KG1 (cell line): ENCODE results near the gene METTL27.
A peak's percentile ranks its signal among the peaks of the same experiment; 100 is the strongest.
"Not testable (repeated sequence)": the region's sequence is repeated elsewhere in the genome, so short reads cannot be mapped to it uniquely, and the experiment has no call there.

Experiments
- DNase-seq: peaks from one replicate; lab custom pipeline; 2025; lab: John Stamatoyannopoulos, UW

Gene METTL27

DNA sequence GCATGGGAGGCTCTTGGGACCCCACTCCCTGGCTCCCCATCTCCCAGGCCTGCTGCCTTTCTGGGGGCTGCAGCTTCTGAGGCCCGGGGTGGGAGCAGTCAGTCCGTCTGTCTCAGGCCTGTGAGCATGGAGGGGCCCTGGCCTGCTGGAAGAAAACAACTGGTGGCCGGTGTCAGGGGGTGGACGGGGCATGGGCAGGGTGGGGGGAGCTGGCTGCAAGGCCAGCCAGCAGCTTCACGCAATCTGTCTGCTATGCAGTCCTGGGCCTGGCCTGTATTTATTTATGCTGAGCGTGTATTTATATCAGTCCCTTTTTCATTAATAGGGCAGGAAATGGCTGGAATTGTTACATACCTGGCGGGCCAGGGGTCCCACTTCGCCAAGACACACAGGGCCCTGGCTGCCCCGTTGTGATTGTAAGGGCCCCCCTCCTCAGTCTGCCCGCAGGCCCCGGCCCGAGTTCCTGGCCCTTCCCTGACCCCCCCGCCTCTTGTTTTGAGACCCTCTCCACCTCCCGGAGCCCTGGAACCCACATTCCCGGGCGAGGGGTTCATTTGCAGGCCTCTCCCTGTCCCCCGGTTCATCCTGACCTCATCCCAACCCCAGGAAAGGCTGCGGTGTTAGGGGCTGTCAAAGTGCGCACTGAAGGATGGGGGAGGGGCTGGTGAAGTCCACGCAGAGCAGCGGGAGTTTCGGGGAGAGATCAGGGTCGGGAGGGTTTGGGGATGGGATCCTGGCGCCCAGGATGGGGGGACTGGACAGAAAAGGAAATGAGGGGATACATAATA, 26.9 kb upstream of the METTL27 start:
- DNase-seq = no peak

DNA sequence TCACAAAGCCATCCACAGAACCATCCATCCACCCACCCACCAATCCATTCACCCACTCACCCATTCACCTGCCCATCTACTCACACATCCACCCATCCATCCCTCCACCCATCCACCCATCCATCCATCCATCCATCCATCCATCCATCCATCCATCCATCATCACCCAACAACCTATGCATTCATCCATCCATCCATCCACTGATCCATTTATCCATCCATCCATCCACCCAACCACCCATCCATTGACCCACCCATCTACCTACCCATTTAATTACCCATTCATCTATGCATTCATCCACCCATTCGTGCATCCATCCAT, 24.1 kb upstream of the METTL27 start:
- no peak for DNase-seq

DNA sequence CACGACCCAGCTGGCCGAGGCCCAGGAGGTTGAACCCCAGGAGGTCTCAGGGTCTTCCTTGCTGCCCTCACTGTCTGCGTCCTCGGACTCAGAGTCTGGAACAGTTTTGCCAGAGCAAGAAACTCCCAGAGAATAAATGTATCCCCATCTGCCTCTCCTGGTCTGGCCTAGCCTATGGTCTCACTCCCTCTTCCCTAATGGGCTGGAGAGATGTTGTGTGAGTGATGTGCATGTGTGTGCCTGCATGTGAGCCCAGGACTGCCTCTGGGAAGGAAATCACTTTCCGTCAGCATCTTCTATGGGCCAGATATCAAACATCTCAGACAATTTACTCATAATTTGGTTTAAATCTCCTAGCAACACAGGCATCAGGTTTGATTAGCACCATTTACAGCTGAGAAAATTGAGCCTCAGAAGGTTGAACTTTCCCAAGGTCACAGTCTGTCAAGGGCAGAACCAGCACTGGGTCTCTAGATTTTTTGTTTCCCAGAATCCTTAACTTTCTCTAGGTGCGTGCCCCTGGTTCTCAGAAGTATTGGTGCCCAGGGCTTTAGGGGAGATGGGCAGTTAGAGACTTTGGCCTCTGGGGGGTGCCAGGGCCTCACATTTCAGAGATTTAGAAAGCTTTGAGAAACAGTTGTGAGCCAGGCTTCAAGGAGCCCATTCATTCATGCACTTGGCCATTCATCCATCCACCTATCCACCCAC, 23.6 kb upstream of the METTL27 start:
- DNase-seq = peak; percentile 52

DNA sequence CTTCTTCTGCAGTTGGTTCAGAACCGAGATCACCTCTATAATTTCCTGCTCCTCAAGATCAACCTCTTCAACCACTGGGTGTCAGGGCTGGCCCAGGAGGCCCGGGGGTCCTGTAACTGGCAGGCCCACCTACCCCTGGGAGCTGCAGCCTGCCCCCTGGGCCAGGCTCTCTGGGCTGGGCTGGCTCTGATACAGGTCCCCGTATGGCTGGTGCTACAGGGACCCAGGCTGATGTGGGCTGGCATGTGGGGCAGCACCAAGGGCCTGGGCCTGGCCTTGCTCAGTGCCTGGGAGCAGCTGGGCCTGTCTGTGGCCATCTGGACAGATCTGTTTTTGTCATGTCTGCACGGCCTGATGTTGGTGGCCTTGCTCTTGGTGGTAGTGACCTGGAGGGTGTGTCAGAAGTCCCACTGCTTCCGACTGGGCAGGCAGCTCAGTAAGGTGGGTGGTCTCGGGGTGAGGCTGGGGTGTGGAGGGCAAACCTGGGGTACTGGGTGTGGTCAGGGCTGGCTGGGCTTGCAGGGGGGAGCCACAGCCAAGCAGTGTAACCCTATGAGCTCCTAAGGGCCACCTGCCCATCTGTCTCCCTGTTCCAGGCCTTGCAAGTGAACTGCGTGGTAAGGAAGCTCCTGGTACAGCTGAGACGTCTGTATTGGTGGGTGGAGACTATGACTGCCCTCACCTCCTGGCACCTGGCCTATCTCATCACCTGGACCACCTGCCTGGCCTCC, 22.8 kb upstream of the METTL27 start:
- DNase-seq = no peak

DNA sequence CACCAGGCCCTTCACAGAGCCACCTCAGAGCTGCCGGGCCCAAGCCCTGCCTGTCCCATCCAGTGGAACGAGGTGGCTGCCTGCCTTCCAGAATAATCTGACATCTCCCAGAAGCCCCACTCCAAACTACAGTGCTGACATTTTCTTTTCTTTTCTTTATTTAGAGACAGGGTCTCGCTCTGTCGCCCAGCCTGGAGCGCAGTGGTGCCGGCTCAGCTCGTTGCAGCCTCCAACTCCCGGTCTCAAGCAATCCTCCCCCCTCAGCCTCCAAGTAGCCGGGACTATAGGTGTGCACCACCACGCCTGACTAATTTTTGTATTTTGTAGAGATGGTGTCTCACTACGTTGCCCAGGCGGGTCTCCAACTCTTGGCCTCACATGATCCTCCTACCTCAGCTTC, 19.0 kb upstream of the METTL27 start:
- DNase-seq = no peak

DNA sequence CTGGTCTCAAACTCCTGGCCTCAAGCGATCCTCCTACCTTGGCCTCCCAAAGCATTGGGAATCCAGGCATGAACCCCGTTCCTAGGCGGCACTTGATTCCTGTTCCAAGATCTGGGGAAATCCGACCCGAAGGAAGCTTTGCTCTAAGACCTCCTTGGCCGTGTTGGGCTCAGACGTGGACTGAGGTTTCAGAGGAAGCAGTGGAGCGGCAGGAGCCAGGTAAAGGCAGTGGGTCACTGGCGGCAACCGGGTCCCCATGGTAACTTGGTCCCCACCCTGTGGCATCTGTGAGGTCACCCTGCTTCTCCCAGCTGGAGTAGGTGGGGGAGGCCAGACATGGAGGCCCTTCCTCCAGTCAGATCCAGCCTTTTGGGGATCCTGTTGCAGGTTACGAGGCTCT, 18.5 kb upstream of the METTL27 start, which contains the start of gene TMEM270:
TSS of gene TMEM270 (plus strand) at position 301 of the 400 bp plus-strand sequence. CDS start at position 337, 36 bp downstream.
- DNase-seq = no peak

DNA sequence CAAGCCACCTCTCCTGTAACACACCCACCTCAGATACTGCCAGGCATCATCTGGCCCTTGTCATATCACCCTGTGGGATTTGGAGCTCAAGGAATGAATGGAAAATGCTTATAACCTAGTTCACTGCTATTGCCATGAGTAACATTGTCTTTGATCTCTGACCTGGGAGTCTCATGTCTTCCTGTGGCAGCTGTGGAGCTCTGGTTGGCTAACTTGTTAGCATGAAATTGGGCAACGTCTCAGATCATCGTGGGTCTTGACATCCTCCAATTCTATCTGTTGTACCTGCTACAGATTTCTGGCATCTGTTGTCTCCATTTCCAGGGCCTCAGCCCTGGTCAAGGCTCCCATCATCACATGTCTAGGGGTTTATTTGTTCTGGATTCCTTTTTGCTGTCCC, 16.5 kb upstream of the METTL27 start:
- DNase-seq = no peak

DNA sequence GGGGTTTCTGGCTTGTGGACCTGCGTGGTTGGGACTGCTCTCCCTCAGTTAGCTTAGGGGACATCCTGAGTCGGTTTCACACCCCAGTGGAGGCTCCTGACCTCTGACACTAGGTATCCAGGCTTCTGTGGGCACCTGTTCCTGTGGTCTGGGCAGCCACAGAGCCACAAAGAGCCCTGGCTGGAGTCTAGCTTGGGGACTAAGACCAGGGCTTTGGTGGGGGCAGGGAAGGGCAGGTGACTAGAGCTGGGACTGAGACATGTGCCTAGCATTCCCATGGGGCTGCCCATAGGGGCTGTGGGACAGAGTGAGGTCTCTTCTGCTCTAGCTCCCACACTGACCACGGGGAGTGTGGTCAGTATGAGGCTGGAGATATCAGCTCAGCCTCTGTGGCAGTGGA, 14.6 kb upstream of the METTL27 start:
- DNase-seq = no peak

DNA sequence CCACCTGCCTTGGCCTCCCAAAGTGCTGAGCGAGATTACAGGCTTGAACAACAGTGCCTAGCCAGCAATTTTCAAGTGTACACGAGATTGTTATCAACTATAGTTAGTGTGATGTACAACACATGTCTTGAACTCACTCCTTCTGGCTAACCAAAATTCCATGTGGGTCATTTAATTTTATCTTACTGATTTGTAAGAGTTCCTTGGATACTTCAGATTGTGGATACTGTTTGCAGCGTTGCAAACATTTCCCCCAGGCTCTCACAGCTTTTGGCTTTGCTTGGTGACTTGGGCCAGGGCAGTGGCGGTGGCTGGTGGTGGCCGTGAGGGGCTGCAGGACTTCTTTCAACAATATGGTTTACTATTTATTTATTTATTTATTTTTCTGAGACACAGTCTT, 10.2 kb upstream of the METTL27 start:
- DNase-seq = no peak

DNA sequence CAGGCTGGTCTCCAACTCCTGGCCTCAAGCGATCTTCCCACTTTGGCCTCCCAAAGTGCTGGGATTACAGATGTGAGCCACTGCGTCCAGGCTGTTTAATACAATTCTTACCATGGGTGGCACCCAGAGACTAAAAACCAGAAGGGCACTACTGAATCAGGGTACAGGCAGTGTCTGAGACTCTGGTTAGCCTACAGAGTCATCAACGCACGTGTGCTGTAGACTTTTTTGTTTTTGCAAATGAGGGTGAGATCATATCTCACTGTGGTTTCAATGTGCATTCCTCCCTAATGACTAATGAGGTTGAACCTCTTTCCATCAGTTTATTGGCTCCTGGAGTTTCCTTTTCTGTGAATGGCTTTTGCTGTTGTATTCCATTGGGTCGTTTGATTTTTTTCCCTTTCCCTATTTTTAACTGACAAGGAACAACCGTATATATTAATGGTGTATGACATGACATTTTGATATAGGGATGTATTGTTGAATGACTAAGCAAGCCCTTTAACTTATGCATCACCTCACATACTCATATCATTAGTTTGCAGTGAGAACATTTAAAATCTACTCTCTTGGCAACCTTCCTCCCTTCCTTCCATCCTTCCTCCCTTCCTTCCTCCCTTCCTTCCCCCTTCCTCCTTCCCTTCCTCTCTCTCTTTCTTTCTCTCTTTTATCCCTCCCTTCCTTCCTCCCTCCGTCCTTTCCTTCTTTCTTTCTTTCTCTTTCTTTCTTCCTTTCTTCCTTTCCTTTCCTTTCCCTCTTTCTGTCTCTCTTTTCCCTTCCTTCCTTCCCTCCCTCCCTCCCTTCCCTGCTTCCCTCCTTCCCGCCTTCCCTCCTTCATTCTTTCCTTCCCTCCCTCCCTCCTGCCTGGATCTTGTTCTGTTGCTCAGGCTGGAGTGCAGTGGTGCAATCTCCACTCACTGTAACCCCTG, 9.4 kb upstream of the METTL27 start:
- DNase-seq = no peak

DNA sequence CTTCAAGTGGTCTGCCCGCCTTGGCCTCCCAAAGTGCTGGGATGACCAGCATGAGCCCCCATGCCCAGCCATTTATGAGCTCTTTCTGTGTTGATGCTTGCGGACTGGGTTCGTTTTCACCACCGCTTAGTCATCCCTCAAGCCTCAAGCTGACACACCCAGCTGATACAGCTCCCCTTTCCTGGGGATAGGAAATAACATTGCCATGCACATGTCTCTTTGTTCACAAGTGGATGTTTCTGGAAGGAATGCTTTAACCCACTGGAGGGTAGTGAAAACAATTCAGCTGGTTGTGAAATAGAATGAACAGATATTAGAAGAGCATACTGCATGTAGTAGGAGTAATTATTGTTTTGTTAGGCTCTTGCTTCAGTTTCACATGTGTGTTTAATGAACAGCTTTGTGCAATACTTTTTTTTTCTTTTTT, 8.5 kb upstream of the METTL27 start:
- DNase-seq = no peak

DNA sequence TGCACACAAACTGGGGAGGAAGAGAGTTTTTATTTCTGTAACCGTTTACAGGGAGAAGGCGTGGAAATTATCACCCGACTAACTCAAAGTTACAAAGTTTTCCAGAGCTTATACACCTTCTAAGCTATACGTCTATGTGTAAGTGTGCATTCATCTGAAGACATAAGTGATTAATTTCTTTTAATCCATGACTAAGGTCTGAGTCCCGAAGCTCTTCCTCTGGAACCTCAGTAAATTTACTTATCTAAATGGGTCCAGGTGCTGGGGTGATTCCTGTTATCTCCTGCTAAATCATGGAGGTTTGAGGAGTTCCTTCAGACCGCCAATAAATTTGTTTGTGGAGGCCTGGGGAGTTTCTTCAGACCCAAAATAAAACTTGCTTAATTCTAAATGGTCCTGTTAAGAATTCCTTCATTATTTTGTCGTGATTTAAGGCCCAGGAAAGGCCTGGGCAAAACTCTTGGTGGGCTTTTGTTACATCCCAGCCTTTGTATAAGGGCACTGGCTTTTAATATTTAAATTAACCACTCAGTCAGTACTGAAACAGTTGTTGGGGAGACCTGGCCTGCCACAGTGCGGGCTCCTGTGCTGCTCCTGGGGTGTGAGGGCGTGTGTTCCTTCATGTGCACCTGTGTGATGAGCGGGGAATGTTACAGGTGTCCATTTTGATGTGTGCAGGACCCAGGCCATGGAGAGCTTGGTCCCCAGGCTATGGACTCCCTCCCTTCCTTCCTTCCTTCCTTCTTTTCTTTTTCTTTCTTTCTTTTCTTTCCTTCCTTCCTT, 5.8 kb upstream of the METTL27 start:
- DNase-seq = no peak

DNA sequence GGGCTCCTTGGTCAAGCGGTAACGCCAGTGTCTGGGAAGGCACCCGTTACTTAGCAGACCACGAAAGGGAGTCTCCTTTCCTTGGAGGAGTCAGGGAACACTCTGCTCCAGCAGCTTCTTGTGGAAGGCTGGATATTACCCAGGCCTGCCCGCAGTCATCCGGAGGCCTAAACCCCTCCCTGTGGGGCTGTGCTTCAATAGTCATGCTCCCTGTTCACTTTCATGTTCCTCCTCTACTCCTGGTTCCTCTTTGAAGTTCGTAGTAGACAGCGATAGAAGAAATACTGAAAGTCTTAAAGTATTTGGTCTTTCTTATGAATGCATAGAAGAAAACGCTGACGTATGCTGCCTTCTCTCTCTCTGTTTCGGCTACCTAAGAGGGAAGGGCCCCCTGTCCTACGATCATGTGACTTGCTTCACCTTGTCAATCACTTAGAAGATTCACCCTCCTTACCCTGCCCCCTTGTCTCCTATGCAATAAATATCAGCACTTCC, 3.4 kb upstream of the METTL27 start:
- DNase-seq = not testable (repeated sequence)

DNA sequence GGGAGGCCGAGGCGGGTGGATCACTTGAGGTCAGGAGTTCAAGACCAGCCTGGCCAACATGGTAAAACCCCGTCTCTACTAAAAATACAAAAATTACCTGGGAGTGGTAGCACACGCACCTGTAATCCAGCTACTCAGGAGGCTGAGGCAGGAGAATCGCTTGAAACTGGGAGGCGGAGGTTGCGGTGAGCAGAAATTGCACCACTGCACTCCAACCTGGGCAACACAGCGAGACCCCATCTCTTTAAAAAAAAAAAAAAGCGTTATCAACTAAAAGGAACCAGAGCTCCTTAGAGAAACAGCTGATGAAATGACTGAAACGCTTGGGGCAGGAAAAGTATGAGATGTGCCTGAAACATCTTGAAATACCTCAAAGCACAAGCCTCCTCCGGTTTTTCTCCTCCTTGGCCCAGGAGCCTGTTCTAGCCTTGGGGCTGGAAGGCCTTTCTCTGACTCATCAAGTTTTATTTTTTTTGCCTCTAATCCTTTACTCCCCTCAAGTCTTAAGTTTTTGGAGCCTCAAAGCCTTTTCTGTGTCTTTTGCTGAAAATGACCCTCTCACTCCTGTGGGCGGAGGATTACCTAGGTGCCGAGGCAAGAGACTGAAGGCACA, 2.6 kb upstream of the METTL27 start:
- DNase-seq = no peak

DNA sequence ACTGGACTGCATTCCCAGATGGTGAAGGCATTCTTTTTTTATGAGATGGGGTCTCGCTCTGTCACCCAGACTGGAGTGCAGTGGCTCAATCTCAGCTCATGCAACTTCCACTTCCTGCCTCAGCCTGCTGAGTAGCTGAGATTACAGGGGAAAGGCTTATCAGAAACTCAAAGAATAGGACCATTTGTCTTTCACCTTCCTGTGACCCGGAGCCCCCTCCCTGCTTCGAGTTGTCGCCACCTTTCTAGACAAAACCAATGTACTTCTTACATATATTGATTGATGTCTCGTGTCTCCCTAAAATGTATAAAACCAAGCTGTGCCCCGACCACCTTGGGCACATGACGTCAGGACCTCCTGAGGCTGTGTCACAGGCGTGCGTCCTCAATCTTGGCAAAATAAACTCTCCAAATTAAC, 1.8 kb upstream of the METTL27 start:
- DNase-seq = no peak

DNA sequence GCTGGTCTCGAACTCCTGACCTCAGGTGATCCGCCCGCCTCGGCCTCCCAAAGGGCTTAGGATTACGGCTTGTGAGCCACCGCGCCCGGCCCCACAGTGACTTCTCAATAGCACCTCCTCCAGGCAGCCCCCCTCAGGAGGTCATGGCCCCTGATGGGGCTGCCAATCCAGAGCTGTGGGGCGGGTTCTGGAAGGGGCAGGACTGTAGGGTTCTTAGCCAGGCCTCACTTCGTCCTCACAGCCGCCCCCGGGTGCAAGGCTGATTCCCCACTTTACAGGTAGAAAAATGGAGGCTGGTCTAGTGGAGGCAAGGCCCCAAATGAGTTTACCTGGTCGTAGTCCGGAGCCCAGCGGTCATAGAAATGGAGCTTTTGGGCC, 638 bp downstream of the METTL27 start:
- DNase-seq = no peak

DNA sequence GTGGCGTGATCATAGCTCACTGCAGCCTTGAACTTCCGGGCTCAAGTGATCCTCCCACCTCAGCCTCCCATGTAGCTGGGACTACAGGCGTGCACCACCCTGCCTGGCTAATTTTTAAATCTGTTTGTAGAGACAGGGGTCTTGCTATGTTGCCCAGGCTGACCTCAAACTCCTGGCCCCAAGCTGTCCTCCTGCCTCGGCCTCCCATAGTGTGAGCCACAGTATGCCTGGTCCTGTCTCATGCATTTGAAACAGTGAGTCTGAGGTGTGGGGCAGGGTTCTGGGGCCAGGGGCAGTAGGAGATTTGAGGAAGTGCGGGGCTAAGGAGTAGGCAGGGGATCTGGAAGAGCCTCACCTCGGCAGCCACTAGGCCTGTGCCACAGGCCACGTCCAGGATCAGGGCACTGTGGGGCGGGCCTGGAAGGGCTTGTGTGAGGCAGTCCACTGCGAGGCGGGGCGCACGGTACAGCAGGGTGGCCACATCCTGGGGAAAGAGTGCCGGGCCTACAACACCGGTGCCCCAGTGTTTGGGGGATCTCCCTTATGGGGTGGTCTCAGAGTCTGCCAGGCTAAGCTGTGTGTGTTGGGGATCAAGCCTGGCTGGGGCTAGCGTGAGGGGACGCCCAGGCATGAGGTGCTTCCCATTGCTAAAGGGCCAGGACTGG, 1.5 kb downstream of the METTL27 start:
- DNase-seq = no peak

DNA sequence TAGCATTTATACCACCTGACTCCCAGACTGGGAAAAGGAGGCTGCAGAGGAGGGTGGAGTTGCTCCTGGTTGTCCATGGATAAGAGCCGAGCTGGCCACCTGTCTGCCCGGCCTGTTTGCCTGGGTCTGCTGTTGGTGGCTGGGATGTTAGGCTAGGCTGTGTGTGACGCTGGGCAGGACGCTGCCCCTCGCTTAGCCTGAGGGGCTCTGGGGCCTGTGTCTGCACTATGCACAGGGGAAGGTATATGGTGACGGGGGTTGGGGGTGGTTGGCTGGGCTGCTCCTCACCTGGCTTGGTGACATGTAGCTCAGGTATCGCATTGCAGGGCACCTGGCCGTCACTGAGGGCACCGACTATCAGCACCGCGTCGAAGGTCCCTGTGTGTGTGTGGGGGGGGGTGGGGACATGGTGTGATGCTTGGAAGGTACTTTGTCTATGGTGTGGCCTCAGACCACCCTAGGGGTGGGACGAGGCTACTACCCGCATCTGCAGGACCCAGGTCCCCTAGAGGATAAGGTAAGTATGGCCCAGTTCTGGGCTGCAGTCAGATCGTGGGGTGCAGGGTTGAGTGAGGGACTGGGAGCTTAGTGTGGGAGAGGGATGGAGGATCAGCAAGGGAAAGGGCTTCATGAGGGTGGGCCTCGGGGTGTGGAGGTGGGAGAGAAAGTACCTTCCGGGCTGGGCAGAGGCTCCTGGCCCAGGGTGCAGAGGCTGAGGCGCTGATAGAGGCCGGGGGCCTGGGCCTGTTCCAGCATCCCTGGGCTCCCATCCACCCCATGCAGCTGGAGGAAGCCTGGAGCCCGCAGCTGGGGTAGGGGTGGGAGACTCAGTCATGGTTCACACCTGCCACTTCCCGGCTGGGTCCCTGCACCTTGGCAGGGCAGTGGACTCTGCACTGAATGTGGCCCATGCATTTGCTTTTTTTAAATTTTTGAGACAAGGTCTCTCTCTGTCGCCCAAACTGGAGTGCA, 2.3 kb downstream of the METTL27 start:
- no peak for DNase-seq

DNA sequence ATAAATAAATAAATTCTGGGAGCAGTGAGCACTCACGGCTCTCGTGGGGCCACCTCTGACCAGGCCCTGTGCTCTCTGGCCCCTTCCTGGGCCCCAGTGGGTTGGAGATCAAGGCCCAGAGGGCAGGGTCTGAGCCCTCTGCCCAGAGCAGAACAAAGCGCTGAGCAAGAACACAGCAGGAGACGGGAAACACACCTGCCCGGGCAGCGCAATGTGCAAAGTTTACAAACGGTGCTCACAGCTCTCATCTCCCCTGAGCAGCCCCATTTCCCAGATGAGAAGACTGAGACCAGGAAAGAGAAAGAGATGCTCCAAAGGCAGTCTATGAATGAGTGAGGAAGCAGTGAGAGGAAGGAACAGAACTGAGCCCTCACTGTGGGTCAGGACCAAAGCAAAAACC, 3.0 kb downstream of the METTL27 start:
- DNase-seq = no peak
